DOHH2 (cell line): ENCODE data around the gene RNF145.
"Not testable (repeated sequence)": the region's sequence is repeated elsewhere in the genome, so short reads cannot be mapped to it uniquely, and the experiment has no call there.

ENCODE experiments used
- CTCF ChIP-seq: fragments of 200-600 bp; sonication (generic); IDR thresholded peaks from one replicate; pipeline ENCODE4 v1.5.1; 2014; ENCODE audit warnings: antibody characterized with exemption, mild to moderate bottlenecking, low read depth, low read length; ENCODE audit not compliant: poor library complexity, severe bottlenecking
- EZH2phosphoT487 ChIP-seq: fragments of 200-600 bp; sonication (generic); IDR thresholded peaks from 2 replicates; pipeline ENCODE4 v1.6.1; 2017; ENCODE audit warnings: borderline replicate concordance, mild to moderate bottlenecking, antibody characterized with exemption, low read length, moderate library complexity, mixed read lengths

- not testable (repeated sequence) for TF ChIP-seq EZH2phosphoT487, CTCF
Measured at GRCh38 chr5:159158553-159159091, 50.7 kb downstream of the RNF145 start.
